Kasumi-1 (cell line): ENCODE results near the gene INPP4B.

Source experiments
- DNase-seq, 2 experiments: peaks; one replicate each; lab custom pipeline; 2025; lab: John Stamatoyannopoulos, UW

Gene INPP4B

DNA sequence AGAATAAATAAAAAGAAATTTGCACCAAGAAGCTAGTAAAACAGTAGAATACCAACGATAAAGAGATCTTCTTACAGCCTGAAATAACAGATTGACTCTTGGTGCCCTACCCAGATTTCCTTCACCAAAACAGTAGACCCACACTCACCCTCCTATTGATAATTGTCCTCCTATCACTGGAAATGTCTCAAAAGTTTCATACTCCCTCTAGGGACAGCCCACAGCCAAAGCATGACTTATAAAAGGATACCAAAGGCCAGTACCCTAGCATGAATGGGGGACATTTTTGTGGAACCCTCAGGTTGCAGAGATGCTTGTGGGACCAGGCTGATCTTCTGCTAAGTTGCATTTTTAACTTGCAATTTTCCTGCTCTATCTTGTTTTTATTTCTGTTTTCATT is 104.1 kb downstream of the INPP4B start:
- DNase-seq, result peak in 1 of 2 experiments; percentile 10

DNA sequence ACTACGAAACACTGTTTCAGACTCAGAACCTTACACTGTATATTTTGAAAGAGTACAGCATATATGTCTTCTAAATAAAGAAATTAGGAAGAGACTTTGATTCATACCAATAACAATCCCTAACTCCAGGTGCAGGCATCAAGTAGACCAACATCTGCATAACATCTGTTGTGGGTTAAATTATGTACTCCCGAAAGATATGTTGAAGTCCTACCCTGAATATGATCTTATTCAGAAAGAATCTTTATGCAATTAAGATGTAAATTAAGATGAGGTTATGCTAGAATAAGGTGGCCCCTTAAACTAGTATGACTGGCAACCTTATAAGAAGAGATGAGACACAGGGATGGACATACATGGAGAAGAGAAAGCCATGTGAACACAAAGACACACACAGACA is 117.9 kb downstream of the INPP4B start:
- no peak for DNase-seq

DNA sequence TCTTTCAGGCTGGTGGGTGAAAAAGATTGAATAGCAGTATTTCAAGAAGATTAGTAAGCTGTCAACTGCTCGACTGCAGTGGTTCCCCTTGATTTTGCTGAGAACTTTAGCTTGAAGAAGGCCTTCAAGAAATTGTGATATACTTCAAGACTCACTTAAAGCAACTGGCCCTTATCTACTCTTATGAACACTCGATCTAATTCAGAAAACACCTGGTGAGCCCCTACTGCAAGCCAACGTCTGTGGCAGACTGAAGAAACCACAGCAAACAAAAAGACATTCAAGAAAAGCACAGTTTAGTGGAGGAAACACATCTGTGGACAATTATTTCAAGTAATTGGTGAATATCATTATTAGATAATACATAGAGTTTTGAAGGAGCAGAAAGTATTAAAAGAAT is 119.0 kb downstream of the INPP4B start:
- no peak for DNase-seq

DNA sequence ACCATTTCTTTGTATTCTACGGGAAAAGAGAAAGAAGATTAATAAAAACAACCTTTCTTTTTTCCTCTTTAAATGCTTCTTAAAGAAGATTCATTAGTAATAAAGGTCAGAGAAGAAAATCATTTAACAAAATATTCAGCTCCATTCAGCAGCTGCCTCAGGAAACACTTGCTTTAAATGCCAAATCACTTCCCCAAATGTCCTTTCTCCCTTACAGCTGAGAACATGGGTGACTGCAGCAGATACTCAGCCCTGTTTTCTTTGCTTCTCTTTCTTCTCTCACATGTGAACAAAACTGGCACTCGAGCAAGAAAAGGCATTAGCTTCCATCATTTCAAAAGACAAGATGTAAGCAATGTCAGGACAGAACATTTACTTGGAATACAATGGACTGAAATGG is 120.2 kb downstream of the INPP4B start:
- DNase-seq, result peak; percentile 27

DNA sequence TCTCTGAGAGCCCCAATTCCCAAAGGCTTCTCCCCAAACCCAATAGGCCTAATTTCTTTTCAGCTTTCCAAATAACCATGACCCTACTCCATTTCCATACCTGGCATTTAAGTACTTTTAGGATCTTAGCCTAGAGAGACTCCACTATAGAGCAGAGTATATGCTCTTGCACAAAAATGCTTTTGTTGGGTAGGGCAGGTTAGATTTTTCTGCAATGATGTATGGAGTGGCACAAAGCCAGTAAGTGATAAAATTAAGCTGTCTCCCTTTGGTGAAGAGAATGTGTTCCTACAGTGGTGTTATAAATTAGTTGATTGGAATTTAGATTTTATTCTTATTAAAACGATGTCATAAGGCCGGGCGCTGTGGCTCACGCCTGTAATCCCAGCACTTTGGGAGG is 124.9 kb downstream of the INPP4B start:
- DNase-seq, result no peak

DNA sequence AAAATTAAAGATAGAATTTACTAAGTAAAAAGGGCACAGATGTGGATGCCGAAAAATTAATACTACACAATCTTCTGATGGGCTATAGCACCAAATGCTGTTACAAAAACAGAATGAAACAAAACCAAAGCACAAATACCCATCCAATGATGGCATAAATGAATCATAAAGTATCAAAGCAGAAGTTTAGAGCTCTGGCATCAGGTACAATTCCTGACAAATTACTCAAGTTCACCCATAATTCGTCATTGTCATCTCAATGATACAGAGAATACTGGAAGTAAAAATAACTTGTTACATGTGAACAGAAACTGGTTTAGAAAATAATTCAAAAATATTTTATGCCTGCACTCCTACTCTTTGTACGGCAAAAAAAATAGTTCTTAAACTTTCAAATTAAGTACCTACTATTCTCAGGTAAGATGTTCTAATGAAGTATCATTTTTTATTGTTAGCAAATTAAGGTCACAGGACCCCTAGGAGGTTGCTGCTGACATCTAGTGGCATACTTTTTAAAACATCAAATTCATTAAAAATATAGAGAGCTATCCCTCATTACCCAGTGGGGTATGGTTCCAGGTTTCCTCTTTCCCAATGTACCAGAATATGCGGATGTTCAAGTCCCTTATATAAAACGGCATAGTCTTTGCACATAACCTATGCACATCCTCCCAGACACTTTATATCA is 126.1 kb downstream of the INPP4B start:
- DNase-seq, result peak; percentile 60 to 81

DNA sequence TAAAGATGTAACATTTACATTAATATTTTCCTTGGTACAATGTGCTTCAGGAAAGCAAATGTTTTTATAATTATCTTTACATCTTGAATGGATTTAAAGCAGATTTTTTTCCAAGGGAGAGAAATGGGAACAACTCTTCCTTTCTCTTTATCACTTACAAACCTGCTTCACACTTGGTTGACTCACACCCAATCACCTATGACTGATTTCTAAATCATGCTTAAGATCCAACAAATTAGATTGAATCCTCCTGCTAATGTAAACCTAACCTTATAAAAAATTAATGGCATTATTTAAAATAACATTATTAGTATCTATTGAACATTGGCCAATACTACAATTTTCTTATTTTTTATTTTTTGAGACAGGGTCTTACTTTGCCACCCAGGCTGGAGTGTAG is 127.1 kb downstream of the INPP4B start:
- DNase-seq, result no peak

DNA sequence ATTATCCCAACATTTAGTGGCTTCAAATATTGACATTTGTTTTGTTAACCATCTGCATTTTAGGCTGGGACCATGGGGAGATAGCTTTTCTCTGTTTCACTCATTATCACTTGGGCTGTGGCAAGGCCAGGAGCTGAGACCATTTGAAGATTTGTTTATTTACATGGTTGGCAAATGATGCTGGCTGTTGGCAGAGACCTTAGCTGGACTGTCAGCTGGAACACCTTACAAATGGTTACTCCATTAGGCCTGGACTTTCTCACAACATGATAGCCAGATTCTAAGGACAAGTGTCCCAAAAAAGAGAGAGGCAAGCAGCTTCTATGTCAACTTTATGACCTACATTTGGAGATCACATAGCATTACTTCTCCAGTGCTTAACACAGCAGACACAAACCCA is 130.4 kb downstream of the INPP4B start:
- DNase-seq, result no peak

DNA sequence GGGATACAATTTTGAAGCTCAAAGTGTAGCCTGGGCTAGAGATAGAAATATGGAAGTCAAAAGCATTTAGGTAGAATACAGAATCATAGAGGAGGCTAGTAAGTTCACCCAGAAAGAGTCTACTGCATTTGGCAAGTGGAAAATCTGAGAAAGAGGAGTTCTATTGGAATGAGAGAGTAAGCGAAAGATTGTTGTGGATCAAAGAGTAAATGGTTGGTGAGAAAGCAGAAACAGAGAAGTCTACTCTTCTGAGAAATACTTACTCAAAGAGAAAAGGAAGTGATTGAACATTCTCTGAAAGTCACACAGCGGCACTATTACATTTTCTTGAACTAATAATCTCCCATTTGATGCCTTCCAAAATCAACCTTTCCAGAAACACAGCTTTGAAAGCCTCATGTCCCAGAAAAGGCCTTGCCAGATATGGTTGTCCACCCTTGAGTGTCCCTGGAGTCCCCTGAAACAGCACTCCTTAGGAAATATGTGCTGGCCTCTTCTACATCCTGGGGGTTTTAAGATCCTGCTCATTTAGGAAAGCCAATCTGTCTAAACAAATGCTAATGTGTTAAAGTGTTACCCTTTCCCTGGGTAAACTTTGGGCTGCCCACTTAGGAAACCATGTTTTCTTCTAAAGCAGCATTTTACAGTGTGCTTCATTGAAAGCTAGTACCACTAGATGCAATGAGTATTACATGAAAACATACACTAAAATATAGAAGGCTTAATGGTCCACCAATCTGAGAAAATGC is 132.6 kb downstream of the INPP4B start:
- no peak for DNase-seq

DNA sequence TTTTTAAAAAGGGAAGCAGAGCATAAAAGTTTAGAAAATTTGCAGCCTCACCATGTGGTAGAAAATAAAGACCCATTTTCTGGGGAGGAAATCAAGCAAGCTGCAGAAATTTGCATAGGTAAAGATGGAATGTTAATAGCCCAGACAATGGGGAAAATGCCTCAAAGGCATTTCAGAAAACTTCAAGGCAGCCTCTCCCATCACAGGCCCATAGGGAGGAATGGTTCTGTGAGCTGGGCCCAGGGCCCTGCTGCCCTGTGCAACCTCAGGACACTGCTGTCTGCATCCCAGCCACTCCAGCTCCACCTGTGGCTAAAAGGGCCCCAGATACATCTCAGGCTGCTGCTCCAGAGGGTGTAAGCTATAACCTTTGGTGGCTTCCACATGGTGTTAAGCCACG is 137.9 kb downstream of the INPP4B start:
- no peak for DNase-seq

DNA sequence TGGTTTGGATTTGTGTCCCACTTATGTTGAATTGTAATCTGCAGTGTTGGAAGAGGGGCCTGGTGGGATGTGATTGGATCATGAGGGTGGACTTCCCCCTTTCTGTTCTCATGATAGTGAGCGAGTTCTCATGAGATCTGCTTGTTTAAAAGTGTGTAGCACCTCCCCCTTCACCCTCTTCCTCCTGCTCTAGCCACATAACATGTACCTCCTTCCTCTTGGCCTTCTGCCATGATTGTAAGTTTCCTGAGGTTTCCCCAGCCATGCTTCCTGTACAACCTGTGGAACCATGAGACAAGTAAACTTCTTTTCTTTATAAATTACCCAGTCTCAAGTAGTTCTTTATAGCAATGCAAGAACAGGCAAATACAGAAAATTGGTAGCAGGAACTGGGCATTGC is 138.7 kb downstream of the INPP4B start:
- DNase-seq, result peak; percentile 78 to 83

DNA sequence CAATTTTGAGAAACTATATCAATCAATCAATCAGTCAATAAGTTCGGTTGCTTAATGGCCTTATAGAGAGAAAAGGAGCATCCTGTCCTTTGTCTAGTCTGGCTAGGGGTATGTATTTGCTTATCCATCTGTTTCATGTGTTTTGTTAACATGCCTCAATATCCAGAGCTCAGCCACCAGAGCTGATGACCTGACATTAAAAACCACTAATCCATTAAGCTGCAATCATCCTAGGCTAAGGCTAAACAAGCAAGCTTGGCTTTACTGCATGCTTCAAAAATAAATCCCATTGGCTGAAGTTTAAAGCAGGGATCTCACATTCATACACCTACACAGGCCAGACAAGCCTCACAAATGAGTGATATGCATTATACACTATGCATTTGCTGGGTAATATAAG is 139.7 kb downstream of the INPP4B start:
- DNase-seq, result no peak

DNA sequence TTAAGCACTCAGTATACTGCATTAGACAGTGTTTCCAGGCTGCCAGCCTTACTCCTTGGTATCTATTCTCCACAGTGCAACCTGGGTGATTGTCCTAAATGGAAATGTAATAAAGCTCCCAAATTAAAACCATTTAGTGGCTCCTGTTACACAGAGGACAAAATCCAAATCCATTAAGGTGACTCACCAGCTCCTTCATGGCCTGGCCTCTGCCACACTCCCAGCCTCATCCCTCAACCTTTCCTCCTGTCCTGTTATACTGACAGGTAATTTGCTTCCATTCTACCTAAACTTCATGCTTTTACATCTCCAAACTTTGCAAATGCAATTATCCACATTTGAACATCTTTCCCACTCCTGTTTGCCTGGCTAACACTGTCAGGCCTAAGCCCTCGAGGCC is 140.3 kb downstream of the INPP4B start:
- no peak for DNase-seq

DNA sequence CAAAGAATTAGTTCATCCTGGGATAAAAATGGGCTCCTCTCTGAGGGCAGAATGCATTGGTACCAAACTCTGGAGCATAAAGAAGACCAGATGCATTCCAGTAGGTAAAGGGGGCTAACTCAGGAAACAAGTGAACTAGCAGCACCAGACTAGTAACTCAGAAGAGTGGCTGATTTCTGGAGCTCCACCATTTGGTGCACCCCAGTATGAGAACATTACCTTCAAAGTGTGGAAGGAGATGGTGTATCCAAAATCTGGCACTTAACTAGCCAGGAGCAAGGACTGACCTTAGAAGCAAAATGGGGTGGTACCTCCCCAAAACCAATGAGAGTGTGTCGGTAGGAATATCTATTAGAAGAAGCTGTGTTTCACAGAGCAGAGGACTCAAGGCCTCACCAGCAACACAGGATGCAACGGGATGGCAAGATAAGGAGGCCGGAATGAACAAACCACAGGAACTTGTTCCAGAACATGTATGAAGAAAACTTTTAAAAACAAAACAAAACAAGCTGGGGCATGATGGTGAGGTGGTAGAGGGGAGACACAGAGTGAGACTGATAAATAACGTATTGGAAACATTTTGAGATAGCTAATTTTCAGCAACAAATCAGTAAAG is 142.3 kb downstream of the INPP4B start:
- DNase-seq, result peak; percentile 9 to 34

DNA sequence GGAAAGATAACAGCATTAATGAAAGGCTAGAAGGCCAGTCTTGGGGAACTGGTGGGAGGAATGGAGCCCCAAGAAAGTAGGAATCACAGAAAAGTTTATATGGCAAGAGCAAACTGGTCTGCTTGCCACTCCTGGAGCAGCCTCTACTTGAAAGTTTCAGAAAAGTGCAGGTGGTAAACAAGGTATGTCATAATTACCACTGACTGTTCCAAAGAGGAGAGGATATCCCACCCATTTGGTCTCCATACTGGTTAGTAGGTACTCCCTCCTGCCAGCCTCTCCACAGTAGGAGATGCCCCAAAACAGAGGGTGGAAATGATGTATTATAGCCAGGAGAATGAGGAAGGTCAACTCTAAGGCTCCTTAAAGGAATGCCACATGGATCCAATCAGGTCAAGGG is 145.1 kb downstream of the INPP4B start:
- no peak for DNase-seq

DNA sequence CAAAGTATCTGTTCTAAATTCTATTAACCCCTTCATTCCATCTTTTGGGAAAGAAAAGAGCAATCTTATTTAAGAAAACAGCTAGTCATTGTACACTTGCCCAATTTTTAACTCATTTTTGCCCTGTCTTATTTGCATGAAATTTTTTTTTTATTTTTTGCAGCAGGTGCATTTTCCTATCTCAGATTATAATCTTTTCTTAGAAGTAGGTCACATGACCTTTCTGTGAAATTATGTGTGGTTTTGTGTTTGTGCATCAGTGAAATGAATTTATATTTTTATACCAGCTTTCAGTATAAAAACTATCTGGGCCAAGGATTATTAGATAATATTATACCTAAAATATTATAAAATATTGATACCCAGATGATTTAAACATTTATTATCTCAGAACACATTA is 145.6 kb downstream of the INPP4B start:
- DNase-seq, result no peak

DNA sequence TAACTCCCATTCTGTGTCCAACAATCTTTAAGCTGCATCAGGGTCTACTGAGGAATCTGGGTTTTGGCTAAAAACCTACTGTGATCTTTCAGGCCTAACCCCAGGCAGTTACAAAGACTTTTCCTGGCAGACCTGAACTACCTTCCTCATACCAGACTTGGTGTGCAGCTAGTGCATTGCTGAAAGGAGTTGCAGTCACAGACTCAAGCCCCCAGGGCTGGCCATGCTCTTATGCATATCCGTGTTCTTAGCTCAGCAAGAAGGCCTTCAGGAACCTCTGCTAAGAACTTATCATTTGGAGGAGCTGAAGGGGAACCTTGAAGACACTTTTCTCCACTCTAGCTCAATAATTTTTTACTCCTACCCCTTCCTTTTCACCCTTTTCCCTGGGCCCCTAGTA is 147.5 kb downstream of the INPP4B start:
- DNase-seq, result no peak

DNA sequence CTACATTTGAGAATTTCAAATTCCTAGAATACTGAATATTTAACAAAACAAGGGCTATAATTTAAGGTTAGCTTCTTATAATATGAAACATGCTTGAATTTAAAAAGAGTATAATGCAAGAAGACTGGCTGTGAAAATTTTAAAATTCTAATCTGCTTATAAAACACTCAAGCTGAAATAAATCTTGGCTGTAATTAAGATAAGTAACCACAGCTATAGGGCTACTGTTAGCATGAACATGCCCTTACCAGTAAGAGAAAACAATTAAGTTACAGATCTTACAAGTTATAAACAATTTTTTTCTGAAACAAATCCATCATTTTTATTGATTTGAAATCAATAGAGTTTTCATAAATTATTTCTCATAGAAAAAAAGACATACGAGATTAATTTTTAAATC is 148.2 kb downstream of the INPP4B start:
- DNase-seq, result no peak

DNA sequence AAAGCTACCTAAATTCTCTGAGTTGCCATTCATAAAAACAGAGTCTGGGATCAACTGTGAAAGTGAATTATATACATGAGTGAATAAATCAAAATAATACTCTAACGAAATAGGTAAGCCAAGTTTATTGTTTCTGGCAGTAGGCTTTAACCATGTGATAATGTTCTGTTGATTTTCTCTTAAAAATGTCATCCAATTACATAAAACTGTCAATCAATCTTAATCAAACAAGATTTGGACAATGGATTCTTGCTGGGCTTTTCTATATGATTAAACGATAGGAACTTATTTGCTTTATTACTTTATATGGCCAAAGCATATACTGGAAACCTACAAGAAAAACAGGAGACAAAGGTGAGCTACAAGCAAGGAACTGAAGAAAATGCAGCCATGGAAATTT is 148.8 kb downstream of the INPP4B start:
- DNase-seq, result no peak

DNA sequence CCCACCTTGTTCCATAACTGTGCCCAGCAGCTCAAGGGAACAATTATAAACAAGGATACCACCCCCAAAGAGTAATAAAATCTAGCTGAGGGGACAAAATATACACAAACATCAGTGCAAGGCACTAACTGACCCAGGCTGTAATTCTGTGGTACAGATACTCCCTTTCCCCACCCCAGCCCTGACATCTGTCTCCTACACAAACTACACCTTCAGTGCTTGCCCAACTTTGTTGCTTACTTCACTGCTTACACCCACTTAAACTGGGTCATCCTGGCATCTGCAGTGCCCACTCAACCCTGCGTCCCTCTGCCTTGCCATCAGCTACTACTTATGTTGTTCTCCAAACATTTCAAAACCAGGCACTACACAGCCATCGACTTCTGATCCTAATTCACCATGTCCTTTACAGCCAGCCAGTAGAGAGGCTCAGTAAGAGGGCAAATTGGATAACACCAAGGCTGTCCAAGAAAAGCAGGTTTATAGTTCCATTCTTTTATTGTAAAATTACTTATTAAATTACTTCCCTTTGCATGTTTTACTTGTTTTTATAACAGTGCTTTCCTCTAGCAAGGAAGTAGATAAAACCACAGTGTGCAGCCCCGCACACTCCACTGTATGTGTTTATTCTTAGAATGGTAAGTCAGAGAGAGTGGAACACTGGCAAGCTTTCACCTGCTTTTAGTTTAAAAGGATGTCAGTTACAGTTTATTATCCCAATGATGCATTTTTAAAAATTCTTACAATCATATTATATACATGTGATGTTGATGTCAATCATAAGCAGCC is 149.6 kb downstream of the INPP4B start:
- DNase-seq, result peak; percentile 26 to 35

DNA sequence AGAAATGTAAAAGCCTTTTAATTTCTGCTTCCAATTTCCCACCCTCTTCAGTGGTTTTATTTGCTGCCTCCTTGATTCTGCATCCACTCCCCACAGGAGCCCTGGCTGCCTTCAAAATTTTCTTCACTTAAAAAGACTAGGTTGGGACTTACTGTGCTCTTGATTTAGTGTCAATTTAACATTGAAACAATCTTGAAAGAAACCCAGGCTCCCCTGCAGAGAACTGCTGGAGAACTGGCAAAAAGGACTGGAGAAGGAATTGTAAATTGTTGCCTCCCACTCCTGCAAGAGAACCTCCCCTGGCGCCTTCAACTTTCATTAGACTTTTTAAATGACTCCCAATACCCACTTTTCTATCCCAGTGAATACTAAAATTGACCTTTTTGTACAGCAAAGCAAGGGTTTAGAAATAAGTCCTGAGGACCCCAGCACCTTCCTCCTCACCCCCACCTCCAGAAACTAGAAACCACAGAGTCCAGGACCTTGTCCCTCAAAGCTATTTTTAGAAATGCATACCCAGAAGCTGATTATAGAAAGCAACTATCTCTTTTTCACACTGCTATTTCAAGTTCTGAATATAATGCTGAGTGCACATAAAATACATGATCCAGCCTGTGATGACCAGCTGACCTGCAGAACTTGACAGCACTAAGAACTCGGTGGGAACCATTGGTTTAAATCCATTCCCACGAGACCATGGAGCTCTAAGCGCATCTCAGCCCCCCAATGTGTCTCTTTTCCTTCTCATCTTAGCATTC is 155.5 kb downstream of the INPP4B start:
- DNase-seq, result no peak
